CD4-positive, alpha-beta T cell treated with Interferon alpha-2 for 1 hour (primary cell): ENCODE results near the gene ABCG4.
A peak's percentile ranks its signal among the peaks of the same experiment; 100 is the strongest.
"Not testable (repeated sequence)": the region's sequence is repeated elsewhere in the genome, so short reads cannot be mapped to it uniquely, and the experiment has no call there.

ENCODE experiments used
- DNase-seq, 2 donors: peaks; one replicate each; pipeline ENCODE4 v3.0.0-alpha.2; 2020 to 2022

ABCG4 gene

DNA sequence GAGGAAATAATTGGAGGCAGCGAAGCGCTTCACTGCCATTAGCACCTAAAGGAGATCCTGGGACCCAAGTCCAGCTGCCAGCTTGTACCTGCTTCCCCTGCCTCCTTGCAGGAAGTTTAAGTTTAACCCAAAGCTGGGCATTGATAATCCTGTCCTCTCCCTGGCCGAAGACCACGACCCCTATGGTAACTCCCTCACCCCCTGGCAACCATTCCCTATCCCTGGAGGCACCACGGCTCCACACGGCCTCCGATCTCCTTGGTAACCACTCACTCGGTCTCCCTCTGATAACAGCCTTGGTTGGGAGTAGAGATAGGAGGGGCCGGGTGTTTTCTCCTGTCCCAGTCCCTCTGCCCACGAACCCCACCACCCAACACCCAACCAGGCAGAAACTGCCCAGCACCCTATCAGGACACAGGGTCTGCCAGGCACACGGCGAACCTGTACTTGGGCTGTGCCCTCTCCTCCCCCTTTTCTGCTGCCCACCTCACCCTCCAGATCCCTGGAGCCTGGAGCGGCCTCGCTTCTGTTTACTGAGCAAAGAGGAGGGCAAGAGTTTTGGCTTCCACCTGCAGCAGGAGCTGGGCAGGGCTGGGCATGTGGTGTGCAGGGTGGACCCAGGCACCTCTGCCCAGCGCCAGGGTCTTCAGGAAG, 37.3 kb downstream of the ABCG4 start:
- no peak for DNase-seq

DNA sequence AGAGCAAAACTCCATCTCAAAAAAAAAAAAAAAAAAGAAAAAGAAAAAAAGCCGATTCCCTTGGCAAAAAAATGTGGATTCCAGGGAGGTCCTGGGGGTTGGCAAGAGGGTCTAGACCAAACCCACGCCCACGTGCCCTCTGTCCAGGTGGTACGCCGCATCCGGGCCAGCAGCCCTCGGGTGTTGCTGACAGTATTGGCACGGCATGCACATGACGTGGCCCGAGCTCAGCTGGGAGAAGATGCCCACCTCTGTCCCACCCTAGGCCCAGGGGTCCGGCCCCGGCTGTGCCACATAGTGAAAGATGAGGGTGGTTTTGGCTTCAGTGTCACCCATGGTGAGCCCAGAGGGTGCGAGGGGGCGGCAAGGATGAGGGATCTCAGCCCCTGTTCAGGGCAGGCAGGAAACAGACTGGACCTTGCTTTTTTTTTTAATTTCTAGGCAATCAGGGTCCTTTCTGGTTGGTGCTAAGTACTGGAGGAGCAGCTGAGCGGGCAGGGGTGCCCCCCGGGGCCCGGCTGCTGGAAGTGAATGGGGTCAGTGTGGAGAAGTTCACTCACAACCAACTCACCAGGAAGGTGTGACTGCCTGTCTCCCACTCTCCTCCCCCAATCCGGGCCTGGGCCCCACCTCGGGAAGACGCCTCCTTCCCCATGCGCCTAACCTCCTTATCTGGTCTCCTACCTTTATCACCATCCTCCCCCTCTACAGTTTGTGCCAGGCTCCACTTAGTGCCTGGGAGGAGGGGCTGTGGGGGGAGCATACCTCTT, 38.5 kb downstream of the ABCG4 start:
- DNase-seq: no peak

DNA sequence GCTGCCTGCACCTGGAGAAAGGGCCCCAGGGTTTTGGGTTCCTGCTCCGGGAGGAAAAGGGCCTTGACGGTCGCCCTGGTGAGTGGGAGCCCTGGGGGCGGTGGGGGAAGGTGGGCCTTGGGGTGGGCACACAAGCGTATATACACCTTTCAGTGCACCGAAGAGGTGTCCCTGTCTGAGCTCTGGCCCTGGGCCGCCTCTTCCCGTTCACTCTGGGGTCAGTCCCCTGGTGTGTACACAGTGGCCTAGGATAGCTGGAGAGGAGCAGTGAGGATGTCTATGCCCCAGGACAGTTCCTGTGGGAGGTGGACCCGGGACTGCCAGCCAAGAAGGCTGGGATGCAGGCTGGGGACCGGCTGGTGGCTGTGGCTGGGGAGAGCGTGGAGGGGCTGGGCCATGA, 39.2 kb downstream of the ABCG4 start:
- DNase-seq: no peak

DNA sequence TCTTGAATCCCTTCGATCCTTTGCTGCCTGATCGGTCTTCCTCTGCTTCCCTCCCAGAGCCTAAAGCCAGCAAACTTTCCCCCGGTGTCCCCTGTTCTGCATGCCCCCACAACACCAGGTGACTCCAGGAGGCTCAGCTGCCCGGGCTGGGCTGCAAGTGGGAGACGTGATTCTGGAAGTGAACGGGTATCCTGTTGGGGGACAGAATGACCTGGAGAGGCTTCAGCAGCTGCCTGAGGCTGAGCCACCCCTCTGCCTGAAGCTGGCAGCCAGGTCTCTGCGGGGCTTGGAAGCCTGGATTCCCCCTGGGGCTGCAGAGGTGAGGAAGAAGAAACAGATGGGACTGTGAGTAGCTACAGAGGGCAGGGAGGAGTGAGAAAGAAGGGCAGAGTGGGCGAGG, 40.0 kb downstream of the ABCG4 start:
- DNase-seq: no peak

DNA sequence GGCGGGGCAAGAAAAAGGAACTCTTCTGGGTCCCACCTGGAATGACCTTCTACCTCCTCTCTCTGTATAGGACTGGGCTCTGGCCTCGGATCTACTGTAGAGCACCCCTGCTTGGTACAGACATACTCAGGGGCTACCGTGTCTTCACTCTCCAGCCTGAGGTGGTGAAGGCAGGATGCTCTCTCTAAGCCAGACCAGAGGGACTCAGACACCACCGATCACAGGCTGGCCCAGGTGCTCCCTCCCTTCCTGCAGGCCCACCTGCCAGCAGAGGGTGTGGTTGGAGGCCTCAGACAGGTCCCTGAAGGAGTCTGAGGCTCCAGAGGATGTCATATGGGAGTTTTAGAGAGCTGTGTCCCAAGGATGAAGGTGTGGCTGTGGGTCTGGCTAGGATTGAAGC, 40.5 kb downstream of the ABCG4 start:
- no peak for DNase-seq

DNA sequence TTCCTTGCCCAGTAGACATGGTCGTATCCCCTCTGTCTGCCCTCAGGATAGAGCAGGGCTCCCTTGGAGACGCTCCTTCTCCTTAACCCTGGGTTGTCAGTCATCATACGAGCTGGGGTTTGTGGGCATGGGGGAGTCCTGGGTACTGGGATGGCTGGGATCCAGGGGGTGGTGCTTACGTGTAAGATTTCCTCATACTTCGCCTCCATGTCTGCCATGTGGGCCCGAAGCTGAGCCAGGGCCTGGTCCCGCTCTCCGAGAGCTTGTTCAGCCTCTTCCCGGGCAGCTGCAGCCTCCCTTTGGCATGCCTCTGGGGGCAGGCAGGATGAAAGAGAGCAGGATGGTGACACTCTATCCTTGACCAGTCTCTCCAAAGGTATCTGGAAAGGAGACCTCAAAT, 41.7 kb downstream of the ABCG4 start:
- DNase-seq: no peak

DNA sequence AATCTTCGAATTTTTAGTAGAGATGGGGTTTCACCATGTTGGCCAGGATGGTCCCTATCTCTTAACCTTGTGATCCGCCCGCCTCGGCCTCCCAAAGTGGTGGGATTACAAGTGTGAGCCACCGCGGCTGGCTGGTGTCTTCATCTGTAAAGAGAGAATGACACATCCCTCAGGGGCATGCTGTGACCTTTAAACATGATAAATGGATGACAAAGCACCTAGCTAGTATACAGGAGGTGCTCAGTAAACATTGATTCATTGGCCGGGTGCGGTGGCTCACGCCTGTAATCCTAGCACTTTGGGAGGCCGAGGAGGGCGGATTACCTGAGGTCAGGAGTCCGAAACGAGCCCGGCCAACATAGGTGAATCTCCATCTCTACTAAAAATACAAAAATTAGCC, 42.4 kb downstream of the ABCG4 start:
- DNase-seq: not testable (repeated sequence)

DNA sequence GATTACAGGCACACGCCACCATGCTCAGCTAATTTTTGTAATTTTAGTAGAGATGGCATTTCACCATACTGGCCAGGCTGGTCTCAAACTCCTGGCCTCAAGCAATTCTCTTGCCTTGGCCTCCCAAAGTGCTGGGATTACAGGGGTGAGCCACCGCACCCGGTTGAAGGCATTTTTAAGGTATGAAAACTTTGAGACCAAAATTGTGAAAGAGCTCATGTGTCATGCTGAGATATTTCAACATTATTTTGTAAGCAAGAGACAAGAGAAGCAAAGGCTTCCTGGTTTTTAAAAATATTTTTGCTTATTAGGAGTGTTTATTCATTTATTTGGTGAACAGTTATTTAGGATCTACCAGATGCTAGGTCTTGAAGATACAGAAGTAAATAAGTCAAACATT, 43.3 kb downstream of the ABCG4 start:
- peak in 1 of 2 donors; percentile 11 for DNase-seq

DNA sequence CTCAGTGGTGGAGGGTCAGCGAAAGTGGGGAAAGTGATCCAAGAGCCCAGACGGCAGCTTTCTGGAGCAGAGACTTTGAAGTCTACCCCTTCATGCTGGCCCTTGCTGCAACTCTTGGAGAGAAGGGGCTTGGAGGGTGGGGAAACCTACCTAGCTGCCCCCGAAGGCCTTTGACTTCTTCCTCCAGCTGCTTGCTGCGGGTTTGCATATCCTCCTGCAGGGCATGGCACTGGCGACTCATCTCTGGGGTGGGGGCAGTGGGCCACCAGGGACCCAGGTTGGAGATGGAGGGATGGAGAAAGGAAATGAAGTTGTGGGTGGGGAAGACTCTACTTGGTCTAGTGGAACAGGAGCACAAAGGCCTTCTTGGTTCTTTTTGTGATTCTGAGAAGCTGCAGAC, 44.1 kb downstream of the ABCG4 start:
- no peak for DNase-seq

DNA sequence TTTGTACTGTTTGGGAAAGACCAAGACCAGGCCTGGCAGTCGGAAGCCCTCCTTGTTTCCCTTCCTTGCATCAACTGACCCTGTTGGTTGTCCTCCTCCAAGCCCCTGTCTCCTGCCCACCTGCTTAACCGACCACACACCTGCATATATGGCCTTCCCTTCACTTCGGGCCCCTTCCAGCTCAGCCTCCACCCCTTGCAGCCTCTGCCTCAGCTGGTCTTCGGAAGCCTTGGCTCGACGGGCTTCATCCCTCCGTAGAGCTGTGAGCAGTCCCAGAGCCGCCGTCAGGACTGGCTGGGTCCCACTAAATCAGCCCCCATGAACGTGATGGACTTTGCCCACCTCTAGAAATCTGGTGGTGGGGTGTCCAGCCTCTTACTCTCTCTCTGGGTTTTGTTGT, 44.8 kb downstream of the ABCG4 start:
- DNase-seq: no peak

DNA sequence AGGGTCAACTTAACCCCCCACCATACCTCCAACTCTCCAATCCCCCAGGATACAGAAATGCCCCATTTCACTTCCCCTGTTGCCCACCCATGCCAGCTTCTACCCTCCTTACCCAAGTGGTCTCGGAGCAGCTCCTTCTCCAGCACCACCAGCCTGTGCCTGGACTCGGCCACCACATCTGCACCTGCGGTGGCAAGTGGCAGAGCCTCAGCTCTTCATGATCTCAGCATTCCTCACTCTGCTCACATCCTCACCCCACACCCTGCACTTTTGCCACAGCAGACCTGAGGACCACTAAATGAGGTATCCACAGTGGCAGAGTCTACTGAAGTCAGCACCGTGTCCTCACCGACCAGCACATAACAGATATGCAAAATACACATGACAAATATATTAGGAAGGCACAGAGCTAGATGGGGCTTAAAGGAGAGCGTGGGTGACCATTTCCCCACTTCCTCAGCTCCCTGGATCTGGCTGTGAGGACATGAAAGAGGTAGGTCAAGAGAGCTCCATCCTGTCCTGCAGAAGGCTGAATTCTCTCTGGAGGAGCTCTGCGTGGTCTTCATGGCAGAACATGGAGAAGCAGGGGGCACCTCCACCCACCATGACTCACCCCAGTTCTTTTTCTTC, 46.1 kb downstream of the ABCG4 start:
- DNase-seq: no peak

DNA sequence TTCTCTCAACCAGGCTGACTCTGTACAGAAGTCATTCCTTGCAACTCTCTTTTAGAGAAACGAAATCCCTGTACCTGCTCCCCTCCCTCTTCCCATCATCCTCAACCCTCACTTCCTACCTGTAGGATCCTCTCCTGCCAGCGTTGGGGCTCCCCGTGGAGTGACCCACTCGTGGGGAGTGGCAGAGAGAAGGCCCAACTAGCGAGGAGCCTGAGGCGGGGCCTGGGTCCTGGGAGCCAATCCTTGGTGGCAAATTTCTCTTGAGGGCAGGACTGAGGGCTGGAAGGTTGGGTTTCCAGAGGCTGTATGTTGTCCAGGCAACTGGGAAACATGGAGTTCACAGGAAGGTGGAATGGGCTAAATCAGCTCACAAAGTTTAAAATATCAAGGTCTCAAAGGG, 46.8 kb downstream of the ABCG4 start:
- no peak for DNase-seq

DNA sequence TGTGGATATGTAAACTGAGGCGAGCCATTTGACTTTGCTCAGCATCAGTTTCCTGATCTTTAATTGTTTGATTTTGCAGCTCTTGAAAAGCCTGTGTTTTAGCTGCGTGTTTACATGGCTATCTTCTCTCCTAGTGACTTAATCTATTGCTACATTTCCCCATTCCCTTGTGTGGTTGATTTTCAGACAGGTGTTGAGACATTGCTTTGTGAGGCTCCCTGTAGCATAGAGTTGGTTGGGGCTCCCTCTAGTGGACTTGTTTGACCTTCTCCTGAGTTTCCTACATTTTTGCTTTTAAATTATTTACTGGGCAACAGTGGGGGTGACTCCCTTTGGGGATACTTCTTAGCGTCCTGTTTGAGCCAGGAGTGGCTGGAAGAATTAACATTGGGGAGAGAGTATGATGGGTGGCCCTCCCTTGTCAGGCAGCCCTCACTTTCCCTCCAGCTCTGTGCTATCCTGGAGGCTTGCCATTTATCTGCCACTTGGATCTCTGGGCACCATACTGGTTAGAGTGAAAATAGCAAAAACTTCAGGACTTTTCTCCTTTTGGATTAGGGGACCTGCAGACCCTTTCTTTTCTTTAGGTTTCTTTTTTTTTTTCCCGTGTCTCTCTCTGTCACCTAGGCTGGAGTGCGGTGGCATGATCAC, 48.1 kb downstream of the ABCG4 start:
- DNase-seq: peak; percentile 75 to 85

DNA sequence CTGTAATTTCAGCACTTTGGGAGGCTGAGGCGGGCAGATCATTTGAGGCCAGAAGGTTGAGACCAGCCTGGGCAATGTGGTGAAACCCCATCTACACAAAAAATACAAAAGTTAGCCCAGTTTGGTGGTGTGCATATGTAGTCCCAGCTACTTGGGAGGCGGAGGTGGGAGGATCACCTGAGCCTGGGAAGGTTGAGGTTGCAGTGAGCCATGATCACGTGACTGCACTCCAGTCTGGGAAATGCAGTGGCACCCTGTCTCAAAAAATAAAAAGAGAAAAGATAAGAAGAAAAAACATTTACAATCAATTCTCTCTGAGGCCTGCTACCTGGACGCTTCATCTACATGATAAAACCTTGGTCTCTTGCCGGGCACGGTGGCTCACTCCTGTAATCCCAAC, 50.1 kb downstream of the ABCG4 start:
- no peak for DNase-seq

DNA sequence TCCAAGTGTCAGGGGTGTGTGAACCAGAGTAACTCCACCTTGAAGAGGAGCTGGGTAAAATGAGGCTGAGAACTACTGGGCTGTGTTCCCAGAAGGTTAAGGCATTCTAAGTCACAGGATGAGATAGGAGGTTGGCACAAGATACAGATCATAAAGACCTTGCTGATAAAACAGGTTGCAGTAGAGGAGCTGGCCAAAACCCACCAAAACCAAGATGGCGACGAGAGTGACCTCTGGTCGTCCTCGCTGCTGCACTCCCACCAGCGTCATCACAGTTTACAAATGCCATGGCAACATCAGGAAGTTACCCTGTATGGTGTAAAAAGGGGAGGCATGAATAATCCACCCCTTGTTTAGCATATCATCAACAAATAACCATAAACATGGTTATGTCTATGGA, 52.4 kb downstream of the ABCG4 start:
- DNase-seq: not testable (repeated sequence)

DNA sequence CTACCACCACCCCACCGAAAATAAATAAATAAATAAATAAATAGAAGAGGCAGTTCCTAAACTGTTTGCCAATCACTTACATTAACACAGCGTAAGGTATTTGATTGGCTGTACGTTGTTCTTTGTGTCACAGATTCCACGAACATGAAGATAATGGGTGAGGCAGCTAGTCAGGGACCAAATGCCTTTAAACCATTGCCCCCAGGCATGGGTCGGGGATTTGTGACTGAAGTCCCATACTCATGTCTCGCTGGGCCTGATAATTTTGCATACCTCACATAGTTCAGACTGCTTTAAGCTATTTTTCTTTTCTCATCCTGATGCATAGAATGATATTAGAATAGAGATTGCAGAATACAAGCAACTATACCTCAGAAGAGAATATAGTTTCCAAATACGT, 53.7 kb downstream of the ABCG4 start:
- DNase-seq: no peak

DNA sequence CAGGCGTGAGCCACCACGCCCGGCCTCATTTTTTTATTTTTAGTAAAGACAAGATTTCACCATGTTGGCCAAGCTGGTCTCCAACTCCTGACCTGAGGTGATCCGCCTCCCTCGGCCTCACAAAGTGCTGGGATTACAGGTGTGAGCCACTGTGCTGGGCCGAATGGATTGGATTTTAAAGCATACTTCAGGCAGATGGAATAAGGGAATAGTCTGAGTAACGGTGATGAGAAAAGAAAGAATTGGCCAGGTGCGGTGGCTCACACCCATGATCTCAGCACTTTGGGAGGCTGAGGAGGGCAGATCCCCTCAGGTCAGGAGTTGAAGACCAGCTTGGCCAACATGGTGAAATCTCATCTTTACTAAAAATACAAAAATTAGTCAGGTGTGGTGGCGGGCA, 55.2 kb downstream of the ABCG4 start:
- no peak for DNase-seq

DNA sequence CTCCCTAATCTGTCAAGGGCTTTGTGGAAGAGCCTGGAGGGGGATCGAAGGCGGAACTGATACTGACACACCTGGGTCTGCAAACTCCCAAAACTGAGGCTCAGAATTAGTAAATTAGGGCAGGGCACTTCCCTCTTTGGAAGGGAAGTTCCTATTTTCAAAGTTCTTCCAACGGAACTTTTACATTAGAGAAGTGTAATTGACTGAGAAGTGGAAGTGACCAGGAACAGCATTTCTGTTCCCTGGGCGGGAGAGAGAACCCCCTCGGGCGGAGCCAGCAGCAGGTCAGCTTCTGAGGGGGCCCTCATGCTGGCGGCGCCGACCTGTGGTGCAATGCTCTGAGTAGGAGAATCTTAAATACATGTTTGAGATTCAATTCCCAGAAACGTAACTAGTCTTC, 56.2 kb downstream of the ABCG4 start:
- DNase-seq: peak in 1 of 2 donors; percentile 16

DNA sequence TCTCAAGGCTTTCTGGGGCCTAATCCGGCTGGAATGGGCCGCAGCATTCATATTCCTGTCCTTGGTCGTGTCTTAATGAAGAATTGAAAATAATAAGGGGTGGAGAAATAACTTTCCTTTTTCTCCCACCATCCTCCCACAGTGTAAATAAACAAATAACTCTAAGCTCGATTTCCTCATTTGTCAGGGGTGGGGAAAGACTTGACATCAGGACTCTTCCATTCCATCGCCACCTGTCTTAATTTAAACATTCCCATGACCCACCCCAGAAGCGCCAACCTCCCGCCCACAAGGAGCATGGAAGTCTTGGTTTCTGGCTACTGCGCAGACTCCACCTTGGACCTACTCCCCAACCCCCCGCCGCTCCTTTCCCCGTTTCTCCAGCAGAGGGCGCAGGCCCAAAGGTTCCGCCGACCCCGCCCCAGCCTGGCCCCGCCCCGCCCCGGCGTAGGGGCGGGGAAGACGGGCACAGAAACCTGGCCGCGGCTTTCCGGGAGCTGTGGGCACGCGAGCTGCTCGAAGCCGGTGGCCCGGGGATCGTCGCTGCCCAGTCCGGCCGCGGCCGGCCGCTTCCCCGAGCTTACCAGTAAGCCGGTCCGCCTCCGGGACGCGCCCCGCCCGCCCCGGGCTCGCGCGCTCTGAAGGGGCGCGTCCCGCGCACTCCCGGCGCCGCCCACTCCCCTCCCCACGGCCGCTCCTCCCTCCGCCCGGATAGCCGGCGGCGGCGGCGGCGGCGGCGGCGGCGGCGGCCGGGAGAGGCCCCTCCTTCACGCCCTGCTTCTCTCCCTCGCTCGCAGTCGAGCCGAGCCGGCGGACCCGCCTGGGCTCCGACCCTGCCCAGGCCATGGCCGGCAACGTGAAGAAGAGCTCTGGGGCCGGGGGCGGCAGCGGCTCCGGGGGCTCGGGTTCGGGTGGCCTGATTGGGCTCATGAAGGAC, 57.0 kb downstream of the ABCG4 start, which contains the start of gene CBL:
Gene CBL, plus strand, starts transcription at position 766 of the 937 bp plus-strand sequence. Its CDS starts 79 bp downstream, at position 845.
- peak; percentile 90 to 96 for DNase-seq

DNA sequence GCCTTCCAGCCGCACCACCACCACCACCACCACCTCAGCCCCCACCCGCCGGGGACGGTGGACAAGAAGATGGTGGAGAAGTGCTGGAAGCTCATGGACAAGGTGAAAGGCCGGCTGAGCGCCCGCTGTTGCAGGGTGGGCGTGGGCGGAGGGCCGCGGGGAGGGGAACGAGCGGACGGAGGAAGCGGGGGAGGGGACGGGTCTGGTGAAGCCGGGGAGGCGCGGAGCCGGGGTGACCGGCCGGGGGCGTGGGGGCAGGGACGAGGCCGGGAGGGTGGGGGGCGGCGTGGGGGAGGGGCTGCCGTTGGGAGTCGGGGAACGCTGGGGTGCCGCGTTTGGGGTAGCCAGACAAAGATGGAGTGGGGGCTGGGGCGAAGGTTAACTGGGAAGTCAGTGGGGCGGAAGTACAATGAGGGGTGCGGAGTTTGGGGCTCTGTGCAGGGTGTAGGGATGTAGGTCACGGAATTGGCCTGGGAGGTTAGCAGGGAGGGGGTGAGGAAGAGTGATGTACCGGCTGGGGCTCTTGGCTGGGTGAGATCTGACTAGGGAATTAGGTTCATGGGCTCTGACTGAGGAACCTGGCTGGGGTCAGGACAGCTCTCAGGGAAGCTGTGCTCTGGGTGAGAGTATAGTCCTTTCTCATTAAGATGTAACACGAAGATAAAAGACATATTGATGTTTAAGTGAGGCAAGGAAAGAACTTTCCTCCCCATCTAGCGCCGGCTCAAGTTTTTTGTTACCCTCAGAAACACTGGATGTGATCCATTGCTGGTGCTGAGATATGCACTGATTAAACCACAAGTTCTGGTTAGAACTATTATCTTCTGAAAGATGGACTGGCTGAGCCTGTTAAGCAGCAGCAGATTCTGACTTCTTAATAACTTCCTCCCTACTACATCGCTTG, 57.9 kb downstream of the ABCG4 start:
- DNase-seq: peak; percentile 10 to 56

DNA sequence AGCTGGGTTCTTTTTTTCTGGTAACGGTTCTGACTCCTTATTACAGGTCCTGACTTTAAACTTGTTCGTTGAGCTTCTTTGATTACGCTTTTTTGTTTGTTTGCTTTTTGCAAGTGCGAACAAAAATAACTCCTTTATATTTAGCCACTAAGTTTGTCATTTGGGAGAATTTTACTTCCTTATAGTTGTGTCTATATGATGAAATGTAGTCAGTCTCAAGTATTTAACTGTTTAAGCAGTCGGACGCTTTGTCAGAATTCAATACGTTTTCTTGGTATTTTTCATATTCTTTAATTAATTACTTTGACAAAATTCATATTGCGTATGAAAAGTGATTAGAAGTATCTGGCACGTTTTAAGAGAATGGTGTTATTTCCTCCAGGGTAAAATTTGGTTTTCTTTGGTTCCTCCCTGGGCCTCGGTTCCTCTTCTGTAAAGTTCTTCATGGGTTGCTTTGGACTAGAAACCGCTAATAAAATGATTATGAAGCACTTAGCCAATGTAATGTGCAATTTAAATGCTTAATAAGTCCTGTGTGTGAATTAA, 58.6 kb downstream of the ABCG4 start:
- no peak for DNase-seq
